H1 (cell line): ENCODE results near the gene PPAN. TPM values are rescaled to one million over a fixed set of nuclear protein-coding genes. Genes with fewer than 3 reads are reported as not detected.

Source experiments
- CBX8 ChIP-seq: fragments of 300-800, 300-1000 bp; sonication (generic); IDR thresholded peaks from 2 replicates; pipeline ENCODE4 v1.7.1; 2016; ENCODE audit warnings: low read depth, low read length, borderline replicate concordance
- CEBPB ChIP-seq: IDR thresholded peaks from 2 replicates; pipeline ENCODE4 v1.6.1; 2012; ENCODE audit warnings: low read depth, low read length
- CHD7 ChIP-seq: fragments of 300-600 bp; sonication (generic); IDR thresholded peaks from 2 replicates; pipeline ENCODE4 v1.7.1; 2012; ENCODE audit warnings: low read length, moderate library complexity, mild to moderate bottlenecking, inconsistent platforms; ENCODE audit not compliant: insufficient replicate concordance
- CTBP2 ChIP-seq: IDR thresholded peaks from 2 replicates; pipeline ENCODE4 v1.7.0; 2011; ENCODE audit warnings: borderline replicate concordance, mild to moderate bottlenecking, moderate library complexity, mixed read lengths, low read length; ENCODE audit not compliant: insufficient read depth, insufficient read length
- GTF2F1 ChIP-seq: IDR thresholded peaks from 2 replicates; pipeline ENCODE4 v1.6.1; 2012; ENCODE audit warnings: low read depth, low read length, improper control_type of control experiment, borderline replicate concordance
- HDAC6 ChIP-seq: IDR thresholded peaks from one replicate; pipeline ENCODE4 v1.7.1; 2012; ENCODE audit warnings: low read depth, mild to moderate bottlenecking, inconsistent platforms, low read length, moderate library complexity
- MAX ChIP-seq: IDR thresholded peaks from 2 replicates; pipeline ENCODE4 v1.6.1; 2012; ENCODE audit warnings: inconsistent platforms
- POU5F1 ChIP-seq: IDR thresholded peaks from 2 replicates; pipeline ENCODE4 v1.6.1; 2011; ENCODE audit warnings: low read depth, mild to moderate bottlenecking, low read length, moderate library complexity
- SAP30 ChIP-seq: fragments of 300-600 bp; sonication (generic); IDR thresholded peaks from 2 replicates; pipeline ENCODE4 v1.7.1; 2012; ENCODE audit warnings: low read length, moderate library complexity, mild to moderate bottlenecking, inconsistent platforms; ENCODE audit not compliant: insufficient read depth, insufficient replicate concordance
- SIX5 ChIP-seq: IDR thresholded peaks from 2 replicates; pipeline ENCODE4 v1.6.1; 2011; ENCODE audit warnings: mild to moderate bottlenecking, low read depth, low read length
- SRF ChIP-seq: IDR thresholded peaks from 2 replicates; pipeline ENCODE4 v1.6.1; 2011; ENCODE audit warnings: mild to moderate bottlenecking, low read depth, low read length, moderate library complexity
- ZNF274 ChIP-seq: IDR thresholded peaks from 2 replicates; pipeline ENCODE4 v1.7.0; 2012; ENCODE audit warnings: low read length, borderline replicate concordance; ENCODE audit errors: extremely low read depth
- polyA plus RNA-seq, 7 experiments: library from polyadenylated mRNA; depleted of rRNA in 3 of 7; stranded (reverse) in 5 of 7; unstranded in 2 of 7; fragments of >200 nt in 5 of 7; fragments of 200-250 nt in 2 of 7; gene quantifications; 1 replicate in 5 of 7; 2 replicates in 1 of 7; 4 replicates in 1 of 7; pipeline versions ENCODE4 v1.2.1 to v1.2.3, GENCODE V29; 2011 to 2013; ENCODE audit warnings: missing spikeins in 2 of 7, mixed read lengths in 2 of 7
- total RNA-seq: library from RNA; stranded (reverse); fragmentation: NEBNext Ultra II Directional; extraction: Animal tissue kit (Norgen Biotek cat#: 25700); gene quantifications from 2 replicates; pipeline ENCODE4 v1.2.1, GENCODE V29; 2021

Gene PPAN
- total and polyA plus RNA-seq, 2 of the 8 experiments (the other 6 are each of a cell fraction or from before 2014, with no cell fraction given) = 48.8 to 74.4 TPM

- TF ChIP-seq CHD7 (no peak), SAP30 (no peak), CEBPB (no peak), CTBP2 (no peak), ZNF274 (no peak), MAX (no peak), CBX8 (no peak), SRF (no peak), GTF2F1 (no peak), HDAC6 (no peak), SIX5 (no peak), POU5F1 (no peak)
Observed at GRCh38 chr19:10132905-10133304, 26.7 kb downstream of the PPAN start (continued).
